D721Med (cell line): ENCODE results near the gene OR5H1.
"Not testable (repeated sequence)": the region's sequence is repeated elsewhere in the genome, so short reads cannot be mapped to it uniquely, and the experiment has no call there.

Source experiments
- DNase-seq: peaks from one replicate; pipeline ENCODE4 v3.0.0; 2011; ENCODE audit warnings: low spot score; ENCODE audit not compliant: insufficient read length
- FAIRE-seq: peaks from 2 replicates; lab custom pipeline; 2011; peaks lifted over from hg19 to GRCh38; lab: Jason Lieb, UNC
- CTCF ChIP-seq: IDR thresholded peaks from 2 replicates; pipeline ENCODE4 v1.5.1; 2012; ENCODE audit warnings: mild to moderate bottlenecking, control low read depth; ENCODE audit not compliant: insufficient read depth; ENCODE audit errors: missing control alignments

The OR5H1 gene

GRCh38 chr3:98114264-98114663 lies 16.3 kb upstream of the OR5H1 start:
- DNase-seq (no peak), FAIRE-seq (no peak)
- TF ChIP-seq CTCF, result no peak

- no peak for DNase-seq
- no peak for FAIRE-seq
- TF ChIP-seq CTCF, result no peak
These were observed 14.8 kb upstream of the OR5H1 start for GRCh38 chr3:98115717-98116116.

- DNase-seq (no peak), FAIRE-seq (no peak)
- TF ChIP-seq CTCF, result no peak
These were observed 6.1 kb downstream of the OR5H1 start for GRCh38 chr3:98136631-98137030.

- DNase-seq, result not testable (repeated sequence)
These were observed 7.5 kb downstream of the OR5H1 start for GRCh38 chr3:98137826-98138557.

GRCh38 chr3:98140531-98140930 lies 10.0 kb downstream of the OR5H1 start:
- DNase-seq (no peak), FAIRE-seq (no peak)
- TF ChIP-seq CTCF, result no peak

More at GRCh38 chr3:98137826-98138557, 7.5 kb downstream of the OR5H1 start:
- FAIRE-seq, result not testable (repeated sequence)

GRCh38 chr3:98147179-98147578 lies 16.7 kb downstream of the OR5H1 start, which contains the start of gene OR5H14:
TSS of gene OR5H14 (plus strand) at chr3:98147479. CDS start at chr3:98149386, 1,907 bp downstream.
- no peak for DNase-seq
- TF ChIP-seq CTCF, result no peak
- no peak for FAIRE-seq

GRCh38 chr3:98148751-98149150 lies 18.2 kb downstream of the OR5H1 start:
- no peak for TF ChIP-seq CTCF
- no peak for DNase-seq
- no peak for FAIRE-seq

GRCh38 chr3:98149456-98149855 lies 18.9 kb downstream of the OR5H1 start:
- FAIRE-seq, DNase-seq: not testable (repeated sequence)
